HG02852 (cell line): ENCODE results near the gene GNMT.

Experiments
- ATAC-seq: cut with Tn5 transposase; IDR thresholded peaks from one replicate; pipeline ENCODE4 v1.9.1; 2021; ENCODE audit warnings: mild to moderate bottlenecking, moderate library complexity; ENCODE audit not compliant: unreplicated experiment

GNMT gene

GRCh38 chr6:42960243-42961019 lies at the start of gene GNMT:
Gene GNMT, plus strand, starts transcription at chr6:42960754. Its CDS starts 14 bp downstream, at chr6:42960768.
- ATAC-seq = no peak

GRCh38 chr6:42911171-42912021 lies 49.2 kb upstream of the GNMT start:
- no peak for ATAC-seq

GRCh38 chr6:42914546-42914945 lies 46.0 kb upstream of the GNMT start:
- no peak for ATAC-seq

- ATAC-seq = no peak
Measured at GRCh38 chr6:42915732-42916131, 44.8 kb upstream of the GNMT start, which contains the start of gene PTCRA. Gene PTCRA, plus strand, starts transcription at chr6:42916053. Its CDS starts 17 bp downstream, at chr6:42916070.

GRCh38 chr6:42916288-42916687 lies 44.3 kb upstream of the GNMT start:
- no peak for ATAC-seq

GRCh38 chr6:42921801-42922200 lies 38.8 kb upstream of the GNMT start:
- no peak for ATAC-seq

- no peak for ATAC-seq
Measured at GRCh38 chr6:42923666-42924065, 36.9 kb upstream of the GNMT start.

GRCh38 chr6:42925248-42925857 lies 35.2 kb upstream of the GNMT start:
- no peak for ATAC-seq

- peak; percentile 79 for ATAC-seq
Measured at GRCh38 chr6:42928986-42929820, 31.4 kb upstream of the GNMT start, which contains the start of gene CNPY3. Gene CNPY3, plus strand, starts transcription at chr6:42929480. Its CDS starts 91 bp downstream, at chr6:42929571.

GRCh38 chr6:42929821-42930360 lies 30.7 kb upstream of the GNMT start:
- peak; percentile 50 for ATAC-seq

GRCh38 chr6:42932412-42932811 lies 28.1 kb upstream of the GNMT start:
- ATAC-seq = no peak

GRCh38 chr6:42933205-42933604 lies 27.3 kb upstream of the GNMT start:
- no peak for ATAC-seq

GRCh38 chr6:42935322-42935721 lies 25.2 kb upstream of the GNMT start:
- ATAC-seq = no peak

- no peak for ATAC-seq
Measured at GRCh38 chr6:42936398-42936797, 24.2 kb upstream of the GNMT start.

- no peak for ATAC-seq
Measured at GRCh38 chr6:42937548-42938427, 22.8 kb upstream of the GNMT start.

GRCh38 chr6:42938428-42938796 lies 22.1 kb upstream of the GNMT start:
- no peak for ATAC-seq

GRCh38 chr6:42938987-42939809 lies 21.4 kb upstream of the GNMT start:
- no peak for ATAC-seq

GRCh38 chr6:42939810-42940167 lies 20.8 kb upstream of the GNMT start:
- no peak for ATAC-seq
